Measurements from ENCODE around the gene FGF6. TPM values are rescaled to one million over a fixed set of nuclear protein-coding genes. Genes with fewer than 3 reads are reported as not detected.

FGF6 gene
- total and polyA plus RNA-seq, 2 experiments from 2014 or later = not detected

DNA sequence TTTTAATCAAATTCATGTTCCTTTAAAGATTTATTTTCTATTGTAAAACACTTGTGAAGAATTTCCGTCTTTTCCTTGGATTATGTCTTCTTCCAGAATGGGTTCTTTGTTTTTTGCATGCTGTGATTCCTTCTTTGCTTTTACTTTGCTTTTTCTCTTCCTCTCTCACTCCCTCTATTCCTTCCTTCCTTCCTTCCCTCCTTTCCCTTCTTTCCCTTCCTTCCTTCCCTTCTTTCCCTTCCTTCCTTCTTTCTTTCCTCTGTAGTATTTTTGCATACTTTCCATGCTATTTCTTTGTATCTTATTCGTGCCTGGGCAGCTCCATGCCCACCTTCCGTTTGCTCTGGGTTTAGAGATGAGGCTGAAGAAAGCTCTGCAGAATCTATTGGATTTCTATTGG lies 44.5 kb downstream of the FGF6 start:
- Mint-ChIP-seq H3K9me3 (peaks cover 14% of the 10 kb centered on the region), H3K4me3 (no peak overlapping the region), H3K27me3 (ENCODE audit: insufficient read depth, low read depth, poor library complexity) (no peaks in the 10 kb centered on the region), H3K27ac (no peak overlapping the region), H3K4me1 (no peaks in the 10 kb centered on the region), H3K36me3 (ENCODE audit: low read depth) (peaks cover 6% of the 10 kb centered on the region; the same call in 1 of the 3 replicates)
- Histone ChIP-seq H3F3A (replicated peaks; ENCODE audit: low read depth) (no peaks in the 10 kb centered on the region), H3K27ac (ENCODE audit: low read depth) (no peak overlapping the region), H2AFZ (no peak overlapping the region), H3K4me2 (no peak overlapping the region), H3K4me1 (ENCODE audit: insufficient read depth) (peaks cover 2% of the 10 kb centered on the region; the same call in 1 of the 2 replicates), H3K36me3 (ENCODE audit: insufficient read depth) (no peaks in the 10 kb centered on the region), H3K4me3 (no peak overlapping the region), H3K27me3 (ENCODE audit: insufficient read depth) (no peaks in the 10 kb centered on the region), H3K9me2 (ENCODE audit: insufficient read depth) (peaks cover 6% of the 10 kb centered on the region; the same call in 1 of the 2 replicates), H4K20me1 (replicated peaks; ENCODE audit: insufficient read depth) (no peaks in the 10 kb centered on the region), H3K79me2 (replicated peaks; ENCODE audit: insufficient read depth) (no peaks in the 10 kb centered on the region)
- no peak for DNase-seq (ENCODE audit: low spot score)
- ATAC-seq = no peak
- TF ChIP-seq, protein P1, sequence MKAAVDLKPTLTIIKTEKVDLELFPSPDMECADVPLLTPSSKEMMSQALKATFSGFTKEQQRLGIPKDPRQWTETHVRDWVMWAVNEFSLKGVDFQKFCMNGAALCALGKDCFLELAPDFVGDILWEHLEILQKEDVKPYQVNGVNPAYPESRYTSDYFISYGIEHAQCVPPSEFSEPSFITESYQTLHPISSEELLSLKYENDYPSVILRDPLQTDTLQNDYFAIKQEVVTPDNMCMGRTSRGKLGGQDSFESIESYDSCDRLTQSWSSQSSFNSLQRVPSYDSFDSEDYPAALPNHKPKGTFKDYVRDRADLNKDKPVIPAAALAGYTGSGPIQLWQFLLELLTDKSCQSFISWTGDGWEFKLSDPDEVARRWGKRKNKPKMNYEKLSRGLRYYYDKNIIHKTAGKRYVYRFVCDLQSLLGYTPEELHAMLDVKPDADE (IDR thresholded peaks at IDR 0.05) = no peak
- no peak for TF ChIP-seq JUNB (IDR thresholded peaks at IDR 0.05; ENCODE audit: unreplicated experiment)
- TF ChIP-seq, protein P2, sequence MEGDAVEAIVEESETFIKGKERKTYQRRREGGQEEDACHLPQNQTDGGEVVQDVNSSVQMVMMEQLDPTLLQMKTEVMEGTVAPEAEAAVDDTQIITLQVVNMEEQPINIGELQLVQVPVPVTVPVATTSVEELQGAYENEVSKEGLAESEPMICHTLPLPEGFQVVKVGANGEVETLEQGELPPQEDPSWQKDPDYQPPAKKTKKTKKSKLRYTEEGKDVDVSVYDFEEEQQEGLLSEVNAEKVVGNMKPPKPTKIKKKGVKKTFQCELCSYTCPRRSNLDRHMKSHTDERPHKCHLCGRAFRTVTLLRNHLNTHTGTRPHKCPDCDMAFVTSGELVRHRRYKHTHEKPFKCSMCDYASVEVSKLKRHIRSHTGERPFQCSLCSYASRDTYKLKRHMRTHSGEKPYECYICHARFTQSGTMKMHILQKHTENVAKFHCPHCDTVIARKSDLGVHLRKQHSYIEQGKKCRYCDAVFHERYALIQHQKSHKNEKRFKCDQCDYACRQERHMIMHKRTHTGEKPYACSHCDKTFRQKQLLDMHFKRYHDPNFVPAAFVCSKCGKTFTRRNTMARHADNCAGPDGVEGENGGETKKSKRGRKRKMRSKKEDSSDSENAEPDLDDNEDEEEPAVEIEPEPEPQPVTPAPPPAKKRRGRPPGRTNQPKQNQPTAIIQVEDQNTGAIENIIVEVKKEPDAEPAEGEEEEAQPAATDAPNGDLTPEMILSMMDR (conservative IDR thresholded peaks at IDR 0.05; ENCODE audit: low read depth in 2 of 2) = no peak
- TF ChIP-seq STAT1 (IDR thresholded peaks at IDR 0.05; ENCODE audit: unreplicated experiment) = no peak
- TF ChIP-seq POLR2AphosphoS5 (IDR thresholded peaks at IDR 0.05; ENCODE audit: low read depth) = no peak
- no peak for TF ChIP-seq EZH2phosphoT487 (IDR thresholded peaks at IDR 0.05; ENCODE audit: unreplicated experiment)
- TF ChIP-seq, protein P3, sequence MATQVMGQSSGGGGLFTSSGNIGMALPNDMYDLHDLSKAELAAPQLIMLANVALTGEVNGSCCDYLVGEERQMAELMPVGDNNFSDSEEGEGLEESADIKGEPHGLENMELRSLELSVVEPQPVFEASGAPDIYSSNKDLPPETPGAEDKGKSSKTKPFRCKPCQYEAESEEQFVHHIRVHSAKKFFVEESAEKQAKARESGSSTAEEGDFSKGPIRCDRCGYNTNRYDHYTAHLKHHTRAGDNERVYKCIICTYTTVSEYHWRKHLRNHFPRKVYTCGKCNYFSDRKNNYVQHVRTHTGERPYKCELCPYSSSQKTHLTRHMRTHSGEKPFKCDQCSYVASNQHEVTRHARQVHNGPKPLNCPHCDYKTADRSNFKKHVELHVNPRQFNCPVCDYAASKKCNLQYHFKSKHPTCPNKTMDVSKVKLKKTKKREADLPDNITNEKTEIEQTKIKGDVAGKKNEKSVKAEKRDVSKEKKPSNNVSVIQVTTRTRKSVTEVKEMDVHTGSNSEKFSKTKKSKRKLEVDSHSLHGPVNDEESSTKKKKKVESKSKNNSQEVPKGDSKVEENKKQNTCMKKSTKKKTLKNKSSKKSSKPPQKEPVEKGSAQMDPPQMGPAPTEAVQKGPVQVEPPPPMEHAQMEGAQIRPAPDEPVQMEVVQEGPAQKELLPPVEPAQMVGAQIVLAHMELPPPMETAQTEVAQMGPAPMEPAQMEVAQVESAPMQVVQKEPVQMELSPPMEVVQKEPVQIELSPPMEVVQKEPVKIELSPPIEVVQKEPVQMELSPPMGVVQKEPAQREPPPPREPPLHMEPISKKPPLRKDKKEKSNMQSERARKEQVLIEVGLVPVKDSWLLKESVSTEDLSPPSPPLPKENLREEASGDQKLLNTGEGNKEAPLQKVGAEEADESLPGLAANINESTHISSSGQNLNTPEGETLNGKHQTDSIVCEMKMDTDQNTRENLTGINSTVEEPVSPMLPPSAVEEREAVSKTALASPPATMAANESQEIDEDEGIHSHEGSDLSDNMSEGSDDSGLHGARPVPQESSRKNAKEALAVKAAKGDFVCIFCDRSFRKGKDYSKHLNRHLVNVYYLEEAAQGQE (IDR thresholded peaks at IDR 0.05; ENCODE audit: unreplicated experiment) = no peak
- no peak for TF ChIP-seq ZNF114 (CRISPR knock-in tag; IDR thresholded peaks at IDR 0.05)
- TF ChIP-seq, protein P4, sequence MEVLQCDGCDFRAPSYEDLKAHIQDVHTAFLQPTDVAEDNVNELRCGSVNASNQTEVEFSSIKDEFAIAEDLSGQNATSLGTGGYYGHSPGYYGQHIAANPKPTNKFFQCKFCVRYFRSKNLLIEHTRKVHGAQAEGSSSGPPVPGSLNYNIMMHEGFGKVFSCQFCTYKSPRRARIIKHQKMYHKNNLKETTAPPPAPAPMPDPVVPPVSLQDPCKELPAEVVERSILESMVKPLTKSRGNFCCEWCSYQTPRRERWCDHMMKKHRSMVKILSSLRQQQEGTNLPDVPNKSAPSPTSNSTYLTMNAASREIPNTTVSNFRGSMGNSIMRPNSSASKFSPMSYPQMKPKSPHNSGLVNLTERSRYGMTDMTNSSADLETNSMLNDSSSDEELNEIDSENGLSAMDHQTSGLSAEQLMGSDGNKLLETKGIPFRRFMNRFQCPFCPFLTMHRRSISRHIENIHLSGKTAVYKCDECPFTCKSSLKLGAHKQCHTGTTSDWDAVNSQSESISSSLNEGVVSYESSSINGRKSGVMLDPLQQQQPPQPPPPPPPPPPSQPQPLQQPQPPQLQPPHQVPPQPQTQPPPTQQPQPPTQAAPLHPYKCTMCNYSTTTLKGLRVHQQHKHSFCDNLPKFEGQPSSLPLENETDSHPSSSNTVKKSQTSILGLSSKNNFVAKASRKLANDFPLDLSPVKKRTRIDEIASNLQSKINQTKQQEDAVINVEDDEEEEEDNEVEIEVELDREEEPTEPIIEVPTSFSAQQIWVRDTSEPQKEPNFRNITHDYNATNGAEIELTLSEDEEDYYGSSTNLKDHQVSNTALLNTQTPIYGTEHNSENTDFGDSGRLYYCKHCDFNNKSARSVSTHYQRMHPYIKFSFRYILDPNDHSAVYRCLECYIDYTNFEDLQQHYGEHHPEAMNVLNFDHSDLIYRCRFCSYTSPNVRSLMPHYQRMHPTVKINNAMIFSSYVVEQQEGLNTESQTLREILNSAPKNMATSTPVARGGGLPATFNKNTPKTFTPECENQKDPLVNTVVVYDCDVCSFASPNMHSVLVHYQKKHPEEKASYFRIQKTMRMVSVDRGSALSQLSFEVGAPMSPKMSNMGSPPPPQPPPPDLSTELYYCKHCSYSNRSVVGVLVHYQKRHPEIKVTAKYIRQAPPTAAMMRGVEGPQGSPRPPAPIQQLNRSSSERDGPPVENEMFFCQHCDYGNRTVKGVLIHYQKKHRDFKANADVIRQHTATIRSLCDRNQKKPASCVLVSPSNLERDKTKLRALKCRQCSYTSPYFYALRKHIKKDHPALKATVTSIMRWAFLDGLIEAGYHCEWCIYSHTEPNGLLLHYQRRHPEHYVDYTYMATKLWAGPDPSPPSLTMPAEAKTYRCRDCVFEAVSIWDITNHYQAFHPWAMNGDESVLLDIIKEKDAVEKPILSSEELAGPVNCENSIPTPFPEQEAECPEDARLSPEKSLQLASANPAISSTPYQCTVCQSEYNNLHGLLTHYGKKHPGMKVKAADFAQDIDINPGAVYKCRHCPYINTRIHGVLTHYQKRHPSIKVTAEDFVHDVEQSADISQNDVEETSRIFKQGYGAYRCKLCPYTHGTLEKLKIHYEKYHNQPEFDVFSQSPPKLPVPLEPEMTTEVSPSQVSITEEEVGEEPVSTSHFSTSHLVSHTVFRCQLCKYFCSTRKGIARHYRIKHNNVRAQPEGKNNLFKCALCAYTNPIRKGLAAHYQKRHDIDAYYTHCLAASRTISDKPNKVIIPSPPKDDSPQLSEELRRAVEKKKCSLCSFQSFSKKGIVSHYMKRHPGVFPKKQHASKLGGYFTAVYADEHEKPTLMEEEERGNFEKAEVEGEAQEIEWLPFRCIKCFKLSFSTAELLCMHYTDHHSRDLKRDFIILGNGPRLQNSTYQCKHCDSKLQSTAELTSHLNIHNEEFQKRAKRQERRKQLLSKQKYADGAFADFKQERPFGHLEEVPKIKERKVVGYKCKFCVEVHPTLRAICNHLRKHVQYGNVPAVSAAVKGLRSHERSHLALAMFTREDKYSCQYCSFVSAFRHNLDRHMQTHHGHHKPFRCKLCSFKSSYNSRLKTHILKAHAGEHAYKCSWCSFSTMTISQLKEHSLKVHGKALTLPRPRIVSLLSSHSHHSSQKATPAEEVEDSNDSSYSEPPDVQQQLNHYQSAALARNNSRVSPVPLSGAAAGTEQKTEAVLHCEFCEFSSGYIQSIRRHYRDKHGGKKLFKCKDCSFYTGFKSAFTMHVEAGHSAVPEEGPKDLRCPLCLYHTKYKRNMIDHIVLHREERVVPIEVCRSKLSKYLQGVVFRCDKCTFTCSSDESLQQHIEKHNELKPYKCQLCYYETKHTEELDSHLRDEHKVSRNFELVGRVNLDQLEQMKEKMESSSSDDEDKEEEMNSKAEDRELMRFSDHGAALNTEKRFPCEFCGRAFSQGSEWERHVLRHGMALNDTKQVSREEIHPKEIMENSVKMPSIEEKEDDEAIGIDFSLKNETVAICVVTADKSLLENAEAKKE (CRISPR knock-in tag; IDR thresholded peaks at IDR 0.05) = no peak
- TF ChIP-seq NANOG (IDR thresholded peaks at IDR 0.05; ENCODE audit: borderline replicate concordance) = no peak
- no peak for TF ChIP-seq ZNF331 (CRISPR knock-in tag; IDR thresholded peaks at IDR 0.05; ENCODE audit: low read depth)
- TF ChIP-seq CREB1 (CRISPR knock-in tag; IDR thresholded peaks at IDR 0.05; ENCODE audit: low read depth) = no peak
- TF ChIP-seq EZH2 (IDR thresholded peaks at IDR 0.05; ENCODE audit: low read depth, unreplicated experiment) = no peak

Measured in GM23338 (cell line).